Epithelial cell of proximal tubule (primary cell): Measurements from ENCODE around the gene GNA14. TPM values are rescaled to one million over a fixed set of nuclear protein-coding genes. Genes with fewer than 3 reads are reported as not detected.

ENCODE experiments used
- DNase-seq: peaks from one replicate; pipeline ENCODE4 v3.0.0-alpha.2; 2011; ENCODE audit warnings: low read depth
- H3K4me3 ChIP-seq: 2 replicates; pipeline ENCODE4 v1.5.1; 2011; ENCODE audit warnings: low read depth, mild to moderate bottlenecking, low read length
- CTCF ChIP-seq: conservative IDR thresholded peaks from 2 replicates; pipeline ENCODE4 v1.5.1; 2012; ENCODE audit warnings: low read depth, mild to moderate bottlenecking, low read length
- total RNA-seq: library from RNA; depleted of rRNA; stranded (reverse); fragments of >200 nt; gene quantifications from 2 replicates; pipeline ENCODE4 v1.2.3, GENCODE V29; 2015

The GNA14 gene
- total RNA-seq, 1 donor from 2014 or later = 0.12 TPM

- DNase-seq = no peak
- H3K4me3 ChIP-seq = no peak overlapping the region
- TF ChIP-seq CTCF = no peak
Measured at GRCh38 chr9:77438653-77439052, 209.5 kb downstream of the GNA14 start.

DNA sequence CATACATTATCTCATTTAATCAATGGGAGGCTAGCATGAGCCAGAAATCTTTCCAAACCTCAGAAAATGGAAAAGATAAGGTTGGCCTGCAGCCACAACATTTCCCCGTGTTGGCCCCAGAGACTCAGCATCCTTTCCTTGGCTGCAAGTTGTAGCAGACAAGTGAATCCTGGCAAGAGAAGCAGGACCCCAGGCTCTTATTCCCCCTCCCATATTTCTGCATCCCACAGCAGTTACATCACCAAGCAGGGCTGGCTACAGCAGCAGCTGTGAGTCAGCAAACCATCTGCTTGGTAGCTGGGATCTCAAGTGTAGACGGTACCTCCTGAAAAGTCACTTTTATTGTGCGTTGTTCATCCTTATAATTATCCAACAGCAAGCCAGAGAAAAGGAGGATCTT is 212.4 kb downstream of the GNA14 start:
- no peak for DNase-seq
- no peak overlapping the region for H3K4me3 ChIP-seq
- no peak for TF ChIP-seq CTCF

GRCh38 chr9:77435277-77435676 is 212.8 kb downstream of the GNA14 start:
- TF ChIP-seq CTCF = no peak
- no peak overlapping the region for H3K4me3 ChIP-seq
- DNase-seq = no peak

DNA sequence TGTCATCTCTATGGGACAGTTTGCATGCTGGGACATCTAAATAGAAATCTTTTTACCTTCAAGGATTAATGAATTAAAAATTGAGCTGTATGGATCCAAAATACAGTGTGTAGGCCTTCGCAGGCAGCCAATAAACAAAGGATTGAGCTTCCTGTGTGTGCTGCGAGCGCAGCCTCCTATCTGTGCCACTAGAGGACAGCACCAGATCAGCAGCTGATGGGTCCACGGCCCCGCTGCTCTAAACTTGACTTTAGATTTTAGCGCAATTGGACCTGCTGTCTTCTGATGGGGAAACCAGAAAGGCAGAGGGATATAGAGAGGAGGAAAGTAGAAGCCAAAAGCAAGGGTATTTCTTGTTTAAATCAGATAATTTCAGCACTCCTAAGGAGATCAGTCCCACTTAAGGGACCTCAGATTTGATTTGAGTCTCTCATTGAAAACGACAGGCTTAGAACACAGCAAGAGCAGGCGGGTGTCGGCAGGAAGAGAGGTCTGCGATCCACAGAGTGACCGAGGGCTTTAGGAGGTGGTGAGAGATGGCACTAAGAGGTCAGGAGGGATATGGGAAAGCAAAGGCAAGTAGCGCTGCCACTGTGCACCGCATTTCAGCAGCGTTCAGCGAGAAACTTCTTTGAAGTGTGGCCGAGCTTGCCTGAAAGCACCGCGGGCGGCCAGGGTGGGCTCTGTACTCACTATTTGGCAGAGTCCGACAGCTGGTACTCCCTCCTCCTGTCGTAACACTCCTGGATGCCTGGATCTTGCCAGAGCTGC is 214.3 kb downstream of the GNA14 start:
- DNase-seq = no peak
- H3K4me3 ChIP-seq = no peak overlapping the region
- TF ChIP-seq CTCF = peak; percentile 100

DNA sequence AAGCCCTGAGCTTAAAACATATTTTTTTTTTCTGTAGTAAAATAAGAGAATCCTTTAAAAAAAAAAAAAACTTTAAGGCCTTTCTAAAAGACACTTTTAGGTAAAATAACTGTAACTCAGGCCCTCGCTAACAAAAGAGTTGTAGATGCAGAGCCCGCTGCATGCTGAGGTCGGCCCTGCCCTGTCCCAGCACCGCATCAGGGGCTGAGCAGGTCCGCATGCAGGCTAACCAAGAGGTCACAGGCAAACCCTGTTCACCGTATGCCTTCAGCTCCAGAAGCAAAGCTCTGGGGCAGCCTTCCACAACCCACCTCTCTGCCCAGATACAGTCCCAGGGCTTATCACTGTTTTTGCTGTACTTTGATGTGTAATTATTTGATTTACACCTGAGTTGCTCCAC is 216.1 kb downstream of the GNA14 start:
- DNase-seq = no peak
- TF ChIP-seq CTCF = no peak
- no peak overlapping the region for H3K4me3 ChIP-seq

- H3K4me3 ChIP-seq = no peak overlapping the region
- no peak for TF ChIP-seq CTCF
- DNase-seq = no peak
Measured at GRCh38 chr9:77429928-77430327, 218.2 kb downstream of the GNA14 start.
